Measurements from ENCODE around the gene NPY2R.

DNA sequence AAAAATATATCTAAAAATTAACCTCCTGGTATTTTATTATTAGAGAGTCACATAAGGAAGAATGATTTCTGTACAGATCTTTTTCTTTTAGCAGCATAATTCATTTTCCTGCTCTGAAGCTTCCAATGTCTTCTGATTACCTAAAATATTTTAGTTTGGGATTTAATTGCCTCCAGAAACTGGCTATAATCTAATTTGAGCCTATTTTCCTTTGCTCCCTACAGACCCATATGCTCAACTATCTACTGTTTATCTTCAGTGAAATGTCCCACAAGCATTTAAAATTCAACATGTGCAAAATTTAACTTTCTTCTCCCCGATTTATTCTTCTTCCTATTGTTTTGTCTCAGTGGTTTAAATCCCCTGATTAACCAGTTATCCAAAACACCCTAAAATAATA lies 29.1 kb downstream of the NPY2R start:
- TF ChIP-seq ELF4 (IDR thresholded peaks at IDR 0.05) (no peak), FOXK2 (IDR thresholded peaks at IDR 0.05) (no peak), FOXM1 (IDR thresholded peaks at IDR 0.05; ENCODE audit: borderline replicate concordance) (no peak), FOXA1 (IDR thresholded peaks at IDR 0.05) (no peak), ZNF384 (IDR thresholded peaks at IDR 0.05) (no peak), NFRKB (IDR thresholded peaks at IDR 0.05) (no peak), SUZ12 (IDR thresholded peaks at IDR 0.05) (no peak), TARDBP (IDR thresholded peaks at IDR 0.05) (no peak)
- TF ChIP-seq, protein P1, sequence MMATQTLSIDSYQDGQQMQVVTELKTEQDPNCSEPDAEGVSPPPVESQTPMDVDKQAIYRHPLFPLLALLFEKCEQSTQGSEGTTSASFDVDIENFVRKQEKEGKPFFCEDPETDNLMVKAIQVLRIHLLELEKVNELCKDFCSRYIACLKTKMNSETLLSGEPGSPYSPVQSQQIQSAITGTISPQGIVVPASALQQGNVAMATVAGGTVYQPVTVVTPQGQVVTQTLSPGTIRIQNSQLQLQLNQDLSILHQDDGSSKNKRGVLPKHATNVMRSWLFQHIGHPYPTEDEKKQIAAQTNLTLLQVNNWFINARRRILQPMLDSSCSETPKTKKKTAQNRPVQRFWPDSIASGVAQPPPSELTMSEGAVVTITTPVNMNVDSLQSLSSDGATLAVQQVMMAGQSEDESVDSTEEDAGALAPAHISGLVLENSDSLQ (IDR thresholded peaks at IDR 0.05) = no peak
